HUES64 (cell line): Measurements from ENCODE around the gene ADTRP.
A peak's percentile ranks its signal among the peaks of the same experiment; 100 is the strongest.
"Not testable (repeated sequence)": the region's sequence is repeated elsewhere in the genome, so short reads cannot be mapped to it uniquely, and the experiment has no call there.

Experiments used
- H3K27ac ChIP-seq: 2 replicates; pipeline ENCODE4 v1.7.0; 2013; ENCODE audit warnings: low read depth, low read length, inconsistent platforms
- H3K27me3 ChIP-seq: 2 replicates; pipeline ENCODE4 v1.6.1; 2013; ENCODE audit warnings: mild to moderate bottlenecking, low read length; ENCODE audit not compliant: insufficient read depth
- H3K36me3 ChIP-seq: 2 replicates; pipeline ENCODE4 v1.6.1; 2013; ENCODE audit warnings: mild to moderate bottlenecking, low read length; ENCODE audit not compliant: insufficient read depth
- H3K4me1 ChIP-seq: 2 replicates; pipeline ENCODE4 v1.6.1; 2013; ENCODE audit warnings: mild to moderate bottlenecking, low read length, moderate library complexity; ENCODE audit not compliant: insufficient read depth
- H3K4me3 ChIP-seq: 2 replicates; pipeline ENCODE4 v1.5.1; 2013; ENCODE audit warnings: mild to moderate bottlenecking, low read length, moderate library complexity
- H3K9ac ChIP-seq: 2 replicates; pipeline ENCODE4 v1.6.1; 2013; ENCODE audit warnings: mild to moderate bottlenecking, low read depth, low read length
- H3K9me3 ChIP-seq: 2 replicates; pipeline ENCODE4 v1.6.1; 2013; ENCODE audit warnings: low read depth, low read length; ENCODE audit not compliant: insufficient read depth
- WGBS: fragments of 150-250, 120-280 bp; methylation state at CpG from one replicate; pipeline ENCODE4 v1.1.7; 2013; ENCODE audit warnings: missing lambda C conversion rate; 5-methylcytosine and 5-hydroxymethylcytosine counted together

Gene ADTRP

DNA sequence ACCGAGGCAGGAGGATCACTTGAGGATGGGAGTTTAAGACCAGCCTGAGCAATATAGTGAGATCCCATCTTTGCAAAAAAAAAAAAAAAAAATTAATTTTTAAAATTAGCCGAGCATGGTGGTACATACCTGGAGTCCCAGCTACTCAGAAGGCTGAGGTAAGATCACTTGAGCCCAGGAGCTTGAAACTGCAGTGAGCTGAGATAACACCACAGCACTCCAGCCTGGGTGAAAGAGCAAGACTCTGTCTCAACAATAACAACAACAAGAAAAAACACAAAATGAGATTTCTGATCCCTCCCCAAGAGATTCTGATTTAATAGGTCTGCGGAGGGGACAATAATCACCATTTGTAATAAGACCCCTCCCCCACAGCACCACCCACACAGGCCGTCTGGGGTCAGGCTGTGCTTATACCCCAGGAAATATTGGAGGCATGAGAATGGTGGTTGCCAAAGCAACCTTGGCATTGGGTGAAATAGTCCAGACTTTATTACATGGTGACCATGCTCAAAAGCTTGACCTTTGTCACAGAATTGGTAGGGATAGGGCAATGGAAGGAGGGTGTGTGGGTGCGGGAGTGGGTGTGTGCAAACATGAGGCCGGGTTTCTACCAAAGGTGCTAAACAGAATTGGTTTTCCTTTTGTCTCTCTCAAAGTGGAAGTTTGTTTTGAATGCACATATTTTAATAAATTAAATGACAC is 24.4 kb upstream of the ADTRP start:
- H3K4me3 ChIP-seq: no peak overlapping the region
- 91% methylated on average over 5 of the region's 6 CpGs for WGBS
- no peaks in the 10 kb centered on the region for H3K36me3 ChIP-seq
- no peak overlapping the region for H3K9ac ChIP-seq
- H3K27ac ChIP-seq: no peak overlapping the region
- H3K4me1 ChIP-seq: peaks cover 19% of the 10 kb centered on the region
- no peaks in the 10 kb centered on the region for H3K27me3 ChIP-seq
- H3K9me3 ChIP-seq: no peaks in the 10 kb centered on the region

DNA sequence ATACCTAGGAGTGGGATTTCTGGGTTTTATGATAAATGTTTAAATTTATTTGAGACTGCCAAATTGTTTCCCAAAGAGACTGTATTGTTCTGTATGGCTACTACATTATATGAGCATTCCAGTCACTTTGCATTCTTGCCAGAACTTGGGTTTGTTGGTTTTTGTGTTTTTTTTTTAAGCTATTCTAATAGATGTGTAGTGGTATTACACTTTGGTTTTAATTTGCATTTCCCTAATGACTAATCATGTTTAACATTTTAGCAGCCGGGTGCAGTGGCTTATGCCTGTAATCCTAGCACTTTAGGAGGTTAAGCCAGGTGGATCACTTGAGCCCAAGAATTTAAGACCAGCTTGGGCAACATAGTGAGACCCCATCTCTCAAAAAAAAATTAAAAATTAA is 21.9 kb upstream of the ADTRP start:
- not testable (repeated sequence) for H3K27ac ChIP-seq, H3K4me3 ChIP-seq, H3K9ac ChIP-seq, H3K36me3 ChIP-seq, H3K27me3 ChIP-seq, H3K9me3 ChIP-seq
- peaks cover 13% of the 10 kb centered on the region for H3K4me1 ChIP-seq
- 71% methylated on average over 1 of the region's 1 CpG for WGBS

DNA sequence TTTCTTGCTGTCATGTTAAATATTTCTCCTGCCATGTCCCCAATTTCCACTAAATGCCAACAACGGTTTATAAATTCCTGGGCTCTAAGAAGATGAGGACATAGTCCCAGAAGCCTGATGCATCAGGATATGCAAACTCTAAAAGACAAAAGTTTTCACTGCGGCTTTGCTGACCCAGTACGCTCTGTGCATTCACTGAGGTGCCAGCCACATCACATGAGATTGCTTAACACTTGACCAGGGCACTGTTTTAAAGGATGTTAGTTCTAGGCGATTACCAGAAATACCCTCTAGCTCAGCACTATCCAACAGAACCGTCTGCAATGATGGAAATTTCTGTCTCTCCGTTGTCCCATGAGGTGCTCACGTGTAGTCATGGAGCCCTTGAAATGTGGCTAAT is 19.9 kb upstream of the ADTRP start:
- Histone ChIP-seq H3K9ac (no peak overlapping the region), H3K4me1 (no peaks in the 10 kb centered on the region; the same call in 1 of the 2 replicates), H3K27ac (no peak overlapping the region), H3K9me3 (no peaks in the 10 kb centered on the region), H3K36me3 (no peaks in the 10 kb centered on the region), H3K27me3 (no peaks in the 10 kb centered on the region), H3K4me3 (no peak overlapping the region)
- WGBS: 93% methylated on average over 7 of the region's 7 CpGs

DNA sequence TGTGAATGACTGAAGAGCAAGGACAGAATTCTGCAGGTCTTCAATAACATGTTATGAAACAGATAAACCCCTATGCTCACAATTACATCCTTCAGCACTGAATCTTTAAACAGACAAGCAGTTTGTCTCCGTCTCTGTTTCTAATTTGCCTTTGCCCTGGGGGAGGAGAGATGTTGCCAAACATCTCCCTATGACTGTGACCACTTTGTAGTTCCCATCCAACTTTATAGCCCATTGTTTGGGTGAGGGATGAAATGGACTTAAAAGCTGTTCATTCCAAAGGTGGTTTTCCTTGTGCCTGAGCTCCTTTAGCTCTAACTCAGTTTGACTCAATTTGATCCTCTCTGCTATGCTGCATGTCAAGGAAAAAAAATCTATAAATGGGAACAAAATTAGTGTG is 19.5 kb upstream of the ADTRP start:
- Histone ChIP-seq H3K27me3 (no peaks in the 10 kb centered on the region), H3K9ac (no peak overlapping the region), H3K9me3 (no peaks in the 10 kb centered on the region), H3K4me3 (no peak overlapping the region), H3K4me1 (peaks cover 3% of the 10 kb centered on the region), H3K36me3 (no peaks in the 10 kb centered on the region), H3K27ac (no peak overlapping the region)
- 82% methylated on average over 1 of the region's 1 CpG for WGBS

DNA sequence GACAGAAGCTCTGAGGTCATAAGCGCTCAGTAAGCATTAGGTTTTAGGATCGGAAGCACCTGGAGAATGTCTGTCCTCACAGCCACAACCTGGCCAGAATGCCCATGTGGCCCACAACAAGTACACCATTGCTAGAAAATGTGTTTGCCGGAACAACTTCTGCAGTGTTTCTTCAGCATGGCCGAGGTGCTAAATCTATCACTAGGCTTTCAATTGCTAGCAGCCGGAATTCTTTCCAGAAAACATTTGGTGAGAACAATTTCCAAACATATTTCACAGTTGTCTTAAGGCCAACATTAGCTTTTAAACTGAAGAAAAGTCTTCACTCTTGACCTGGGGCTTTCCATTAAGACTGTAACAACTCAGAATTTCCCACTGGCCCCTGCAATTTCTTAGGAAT is 18.2 kb upstream of the ADTRP start:
- Histone ChIP-seq H3K36me3 (no peaks in the 10 kb centered on the region), H3K27me3 (no peaks in the 10 kb centered on the region), H3K4me3 (no peak overlapping the region), H3K4me1 (peaks cover 9% of the 10 kb centered on the region), H3K27ac (no peak overlapping the region), H3K9ac (no peak overlapping the region), H3K9me3 (no peaks in the 10 kb centered on the region)
- 94% methylated on average over 5 of the region's 5 CpGs for WGBS

DNA sequence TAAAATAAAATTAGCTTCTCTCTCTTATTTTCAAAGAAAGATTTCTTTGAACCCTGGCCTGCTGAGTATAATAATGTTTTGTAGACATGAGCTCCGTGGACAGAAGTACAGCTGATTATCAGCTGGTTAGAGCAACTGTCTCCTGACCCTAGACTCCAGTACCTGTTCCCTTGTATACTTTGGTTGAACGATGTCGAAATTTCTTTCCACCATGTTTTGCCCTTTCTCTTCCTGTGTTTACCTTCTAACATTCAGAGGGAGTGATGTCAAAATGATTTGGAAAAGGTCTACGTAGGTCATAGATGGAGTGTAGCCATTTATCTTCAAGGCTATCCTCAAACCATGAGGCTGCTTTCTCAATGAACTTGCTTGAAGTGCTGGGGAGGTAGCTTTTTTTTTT is 16.8 kb upstream of the ADTRP start:
- 97% methylated on average over 4 of the region's 4 CpGs for WGBS
- no peak overlapping the region for H3K27ac ChIP-seq
- H3K9me3 ChIP-seq: no peaks in the 10 kb centered on the region

DNA sequence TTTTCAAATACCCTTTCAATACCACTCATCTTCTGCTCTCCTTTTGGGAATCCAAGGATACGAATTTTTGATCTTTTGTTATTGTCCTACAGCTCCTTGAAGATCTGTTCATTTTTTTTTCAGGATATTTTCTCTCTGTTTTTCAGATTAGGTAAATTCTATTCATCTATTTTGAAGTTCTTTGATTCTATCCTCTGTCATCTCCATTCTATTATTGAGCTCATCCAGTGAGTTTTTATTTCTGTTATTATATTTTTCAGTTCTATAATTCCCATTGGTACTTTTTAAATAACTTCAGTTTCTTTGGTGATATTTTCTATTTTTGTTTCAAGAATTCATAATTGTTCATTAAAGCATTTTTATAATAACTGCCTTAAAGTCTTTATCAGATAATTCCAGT is 14.7 kb upstream of the ADTRP start:
- H3K27me3 ChIP-seq: no peaks in the 10 kb centered on the region
- peaks cover 29% of the 10 kb centered on the region for H3K4me1 ChIP-seq
- no peak overlapping the region for H3K9ac ChIP-seq
- no peaks in the 10 kb centered on the region for H3K9me3 ChIP-seq
- WGBS: 100% methylated on average over 1 of the region's 1 CpG
- no peaks in the 10 kb centered on the region for H3K36me3 ChIP-seq
- H3K27ac ChIP-seq: peak overlapping the region; percentile 47; the same call in 1 of the 2 replicates
- H3K4me3 ChIP-seq: no peak overlapping the region

More for the DNA sequence above, 16.8 kb upstream of the ADTRP start:
- Histone ChIP-seq H3K9ac (no peak overlapping the region), H3K36me3 (no peaks in the 10 kb centered on the region), H3K27me3 (no peaks in the 10 kb centered on the region), H3K4me3 (no peak overlapping the region), H3K4me1 (peaks cover 23% of the 10 kb centered on the region)

DNA sequence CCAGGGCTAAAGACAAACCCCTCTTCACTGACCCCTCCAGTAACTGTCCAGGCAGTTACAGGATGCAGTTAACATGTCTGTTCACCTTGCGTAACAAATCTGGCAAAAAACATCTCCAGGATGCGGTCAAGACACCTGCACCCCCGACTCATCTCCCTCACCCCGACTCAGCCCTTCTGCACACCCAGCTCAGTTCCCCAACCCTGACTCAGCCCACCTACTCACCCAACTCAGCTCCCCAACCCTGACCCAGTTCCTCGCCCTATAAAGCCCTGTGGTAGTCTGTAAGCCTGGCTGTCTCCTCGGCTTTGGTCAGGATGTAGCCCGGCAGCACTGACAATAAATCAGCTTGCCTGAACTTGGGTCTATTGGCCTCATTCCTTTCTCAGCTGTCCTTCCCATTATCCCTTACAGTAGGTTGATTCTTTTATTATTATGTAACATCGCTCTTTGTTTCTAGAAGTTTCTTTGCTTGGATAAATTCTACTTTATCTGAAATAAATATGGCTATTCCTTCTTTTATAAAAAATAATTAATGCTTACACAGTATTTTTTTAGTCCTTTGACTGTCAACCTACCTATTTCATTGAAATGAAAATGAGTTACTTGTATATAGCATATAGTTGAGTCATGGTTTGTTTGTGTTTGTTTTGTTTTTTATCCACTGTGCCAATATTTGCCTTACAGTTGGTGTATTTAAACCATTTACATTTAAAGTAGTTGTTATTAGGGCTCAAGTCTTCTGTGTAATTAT is 12.9 kb upstream of the ADTRP start:
- WGBS: 84% methylated on average over 7 of the region's 8 CpGs
- Histone ChIP-seq H3K4me1 (peaks cover 29% of the 10 kb centered on the region), H3K27me3 (no peaks in the 10 kb centered on the region), H3K27ac (peak overlapping the region; percentile 17; the same call in 1 of the 2 replicates), H3K36me3 (no peaks in the 10 kb centered on the region), H3K9me3 (no peaks in the 10 kb centered on the region), H3K9ac (no peak overlapping the region), H3K4me3 (no peak overlapping the region)

DNA sequence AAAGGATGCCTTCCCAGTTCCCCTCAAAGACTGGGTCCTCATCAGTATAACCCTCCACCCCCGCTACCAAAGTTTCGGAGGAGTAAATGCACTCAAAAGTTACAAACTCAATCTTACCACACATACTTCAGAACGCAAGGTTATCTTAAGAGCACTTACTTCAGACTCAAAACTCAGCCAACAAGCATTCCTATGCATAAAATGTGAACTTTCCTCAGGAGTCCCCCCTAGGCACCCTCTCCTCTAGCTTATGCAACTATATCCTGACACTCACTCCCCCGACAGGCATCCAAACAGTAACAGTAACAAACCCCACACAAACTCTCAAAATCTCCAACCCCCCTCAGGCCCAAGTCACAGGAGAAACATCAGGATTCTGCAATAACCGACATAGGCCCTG is 11.1 kb upstream of the ADTRP start:
- H3K4me1 ChIP-seq: peaks cover 29% of the 10 kb centered on the region

DNA sequence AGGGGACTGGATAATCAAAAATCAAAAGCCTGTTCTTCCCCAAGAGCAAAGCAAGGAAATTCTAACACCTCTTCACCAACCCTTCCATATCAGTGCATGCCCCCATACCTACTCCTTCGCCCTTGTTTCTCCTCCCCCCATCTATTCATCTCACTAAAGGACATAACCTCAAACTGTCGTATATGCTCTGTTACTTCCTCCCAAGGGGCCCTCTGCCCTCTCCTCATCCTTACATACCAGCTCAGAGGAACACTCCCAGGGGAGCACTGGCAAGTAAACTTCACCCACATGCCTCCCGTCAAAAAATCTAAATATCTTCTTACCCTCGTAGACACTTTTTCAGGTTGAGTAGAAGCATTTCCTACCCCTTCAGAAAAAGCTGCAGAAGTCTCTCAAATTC is 9.4 kb upstream of the ADTRP start:
- no peaks in the 10 kb centered on the region for H3K27me3 ChIP-seq
- H3K27ac ChIP-seq: no peak overlapping the region
- 89% methylated on average over 4 of the region's 4 CpGs for WGBS
- H3K9me3 ChIP-seq: no peaks in the 10 kb centered on the region
- H3K4me1 ChIP-seq: peaks cover 26% of the 10 kb centered on the region
- H3K36me3 ChIP-seq: no peaks in the 10 kb centered on the region
- H3K9ac ChIP-seq: no peak overlapping the region
- no peak overlapping the region for H3K4me3 ChIP-seq

More for the DNA sequence above, 11.1 kb upstream of the ADTRP start:
- 92% methylated on average over 5 of the region's 5 CpGs for WGBS
- Histone ChIP-seq H3K9me3 (no peaks in the 10 kb centered on the region), H3K4me3 (no peak overlapping the region), H3K9ac (no peak overlapping the region), H3K36me3 (no peaks in the 10 kb centered on the region), H3K27me3 (no peaks in the 10 kb centered on the region), H3K27ac (no peak overlapping the region)

DNA sequence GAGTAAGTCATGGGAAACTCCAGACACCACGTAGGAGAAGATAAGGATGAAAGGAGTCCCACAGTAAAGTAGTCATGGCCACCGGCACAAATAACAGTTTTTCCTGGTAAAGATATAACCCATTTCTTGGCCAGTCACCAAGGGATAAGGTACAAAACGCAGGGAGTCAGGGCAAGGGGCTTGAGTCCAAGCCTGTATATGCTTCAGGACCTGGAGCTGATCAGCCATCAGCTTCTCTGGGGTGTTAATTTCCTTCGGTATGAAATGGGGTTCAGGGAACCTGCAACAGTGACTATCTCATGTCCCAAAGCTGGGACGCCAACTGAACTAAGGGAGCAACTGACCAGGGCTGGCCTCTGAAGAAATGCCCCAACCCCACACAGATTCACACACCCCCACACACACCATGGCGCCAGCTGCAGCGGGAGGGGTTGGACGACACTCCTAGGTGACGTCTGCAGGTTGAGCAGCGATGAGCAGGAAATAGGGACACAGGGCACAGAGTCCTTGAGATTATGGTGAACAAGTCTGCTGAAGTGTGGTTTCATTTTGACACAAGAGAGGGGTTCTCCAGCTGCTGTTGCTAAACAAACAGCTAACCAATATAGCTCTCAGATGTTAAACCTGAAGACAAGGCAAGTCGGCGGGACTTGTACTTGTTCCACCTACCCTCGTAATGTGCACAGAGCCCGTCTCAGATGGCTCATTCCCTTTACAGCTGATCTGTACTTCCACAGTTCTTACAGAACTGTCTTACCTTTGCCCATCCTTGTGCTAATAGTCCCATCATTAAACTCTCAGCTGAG is 7.4 kb upstream of the ADTRP start:
- Histone ChIP-seq H3K27ac (no peak overlapping the region), H3K4me1 (peaks cover 11% of the 10 kb centered on the region), H3K9me3 (no peaks in the 10 kb centered on the region), H3K36me3 (no peaks in the 10 kb centered on the region), H3K9ac (no peak overlapping the region), H3K4me3 (no peak overlapping the region), H3K27me3 (no peaks in the 10 kb centered on the region)
- 84% methylated on average over 14 of the region's 14 CpGs for WGBS
